PC-3 (cell line): Measurements from ENCODE around the gene MX1. TPM values are rescaled to one million over a fixed set of nuclear protein-coding genes. Genes with fewer than 3 reads are reported as not detected.
A peak's percentile ranks its signal among the peaks of the same experiment; 100 is the strongest.

Experiments used
- ATAC-seq: fragments of 200-7000 bp; cut with Tn5 transposase; 2 replicates; pipeline ENCODE4 v1.9.1; 2020; ENCODE audit warnings: mild to moderate bottlenecking, moderate library complexity
- BruUV-seq: library from RNA; stranded (reverse); fragments of 400-500 nt; replicated peaks from 2 replicates; lab custom pipeline; 2021; lab: Mats Ljungman, UMichigan
- CTCF ChIA-PET: fragments of 300-600 bp; sonication (Branson Sonifier 250); formaldehyde crosslinking; loops from one replicate; lab custom pipeline; 2022; ENCODE audit warnings: antibody characterized with exemption; lab: Charles Lee
- POLR2A ChIA-PET: fragments of 300-600 bp; sonication (Branson Sonifier 250); formaldehyde crosslinking; loops from one replicate; lab custom pipeline; 2022; ENCODE audit warnings: antibody characterized with exemption; ENCODE audit not compliant: unreplicated experiment; lab: Charles Lee
- DNase-seq: peaks from one replicate; pipeline ENCODE4 v3.0.0-alpha.2; 2015
- H2AFZ ChIP-seq: fragments of 300-600 bp; sonication (generic); 2 replicates; pipeline ENCODE4 v1.6.0; 2016; ENCODE audit warnings: antibody characterized with exemption, low read length
- H3F3A ChIP-seq: fragments of 300-600 bp; sonication (generic); one replicate; pipeline ENCODE4 v1.6.0; 2017; ENCODE audit warnings: antibody characterized with exemption, low read length, control low read depth, mild to moderate bottlenecking; ENCODE audit not compliant: unreplicated experiment
- H3K27ac ChIP-seq: fragments of 300-600 bp; sonication (generic); 2 replicates; pipeline ENCODE4 v1.5.1; 2016; ENCODE audit warnings: mild to moderate bottlenecking, low read length
- H3K27me3 ChIP-seq: fragments of 300-600 bp; sonication (generic); 2 replicates; pipeline ENCODE4 v1.6.1; 2016; ENCODE audit warnings: low read length, mixed read lengths
- H3K36me3 ChIP-seq: fragments of 300-600 bp; sonication (generic); 2 replicates; pipeline ENCODE4 v1.6.1; 2016; ENCODE audit warnings: low read depth, mixed run types, low read length, mixed read lengths
- H3K4me1 ChIP-seq: fragments of 300-600 bp; sonication (generic); 2 replicates; pipeline ENCODE4 v1.5.1; 2016; ENCODE audit warnings: low read length; ENCODE audit not compliant: insufficient read depth
- H3K4me2 ChIP-seq: fragments of 300-600 bp; sonication (generic); 2 replicates; pipeline ENCODE4 v1.6.0; 2016; ENCODE audit warnings: low read length
- H3K4me3 ChIP-seq: fragments of 300-600 bp; sonication (generic); 2 replicates; pipeline ENCODE4 v1.5.1; 2016; ENCODE audit warnings: mild to moderate bottlenecking, low read length, mixed read lengths
- H3K79me2 ChIP-seq: fragments of 300-600 bp; sonication (generic); 2 replicates; pipeline ENCODE4 v1.6.1; 2017; ENCODE audit warnings: low read length, mixed read lengths
- H3K9ac ChIP-seq: fragments of 300-600 bp; sonication (generic); 2 replicates; pipeline ENCODE4 v1.6.0; 2016; ENCODE audit warnings: mild to moderate bottlenecking, low read length
- H3K9me2 ChIP-seq: fragments of 300-600 bp; sonication (generic); replicated peaks from 2 replicates; pipeline ENCODE4 v1.6.1; 2016; ENCODE audit warnings: mixed run types, low read length, mixed read lengths
- H3K9me3 ChIP-seq: fragments of 300-600 bp; sonication (generic); 2 replicates; pipeline ENCODE4 v1.6.1; 2016; ENCODE audit warnings: low read length, mixed read lengths
- H4K20me1 ChIP-seq: fragments of 300-600 bp; sonication (generic); 2 replicates; pipeline ENCODE4 v1.6.1; 2016; ENCODE audit warnings: low read length, mixed read lengths
- CTCF ChIP-seq: fragments of 300-600 bp; sonication (generic); conservative IDR thresholded peaks from 2 replicates; pipeline ENCODE4 v1.5.1; 2017; ENCODE audit warnings: antibody characterized with exemption, low read depth, mild to moderate bottlenecking, low read length
- EZH2 ChIP-seq: fragments of 300-600 bp; sonication (generic); IDR thresholded peaks from one replicate; pipeline ENCODE4 v1.6.1; 2017; ENCODE audit warnings: antibody characterized with exemption, mild to moderate bottlenecking, low read length; ENCODE audit not compliant: unreplicated experiment
- EZH2phosphoT487 ChIP-seq: fragments of 300-600 bp; sonication (generic); IDR thresholded peaks from 2 replicates; pipeline ENCODE4 v1.6.1; 2018; ENCODE audit warnings: mild to moderate bottlenecking, antibody characterized with exemption, low read length, borderline replicate concordance
- intact Hi-C: fragments of 100-400 bp; cut with micrococcal nuclease; formaldehyde crosslinking; loops from 2 replicates; pipeline ENCODE4 v1.9.0; 2023
- total RNA-seq: library from RNA; depleted of rRNA; stranded (reverse); fragments of >200 nt; gene quantifications from 2 replicates; pipeline ENCODE4 v1.2.3, GENCODE V29; 2014

The MX1 gene
- total RNA-seq, 1 experiment from 2014 or later: 12.6 TPM

- Histone ChIP-seq H3K79me2 (no peaks in the 10 kb centered on the region), H3K4me2 (no peak overlapping the region), H3K4me3 (no peak overlapping the region), H3F3A (no peaks in the 10 kb centered on the region), H3K27me3 (no peaks in the 10 kb centered on the region), H3K4me1 (peaks cover 18% of the 10 kb centered on the region), H3K9ac (no peak overlapping the region), H3K9me2 (no peaks in the 10 kb centered on the region), H4K20me1 (no peaks in the 10 kb centered on the region), H2AFZ (no peak overlapping the region), H3K36me3 (peaks cover 12% of the 10 kb centered on the region; the same call in 1 of the 2 replicates), H3K9me3 (no peaks in the 10 kb centered on the region), H3K27ac (peak overlapping the region; percentile 8; the same call in 1 of the 2 replicates)
- peak; percentile 8 for DNase-seq
- TF ChIP-seq EZH2phosphoT487 (no peak), CTCF (no peak), EZH2 (no peak)
- POLR2A ChIA-PET: no interaction called here
- ATAC-seq: no peak
- intact Hi-C loops: no loop called here
- no TSS peak for BruUV-seq
- CTCF ChIA-PET: no interaction called here
These were observed 40.2 kb downstream of the MX1 start for GRCh38 chr21:41466024-41466820.

- Histone ChIP-seq H2AFZ (no peak overlapping the region), H3K4me3 (no peak overlapping the region), H3K9ac (no peak overlapping the region), H3K4me2 (no peak overlapping the region), H3F3A (no peaks in the 10 kb centered on the region), H3K9me2 (no peaks in the 10 kb centered on the region), H3K27ac (no peak overlapping the region), H3K9me3 (no peaks in the 10 kb centered on the region), H3K36me3 (0 out of 2 replicates have a peak, but pooled peaks cover 2% of the 10 kb centered on the region), H3K4me1 (peaks cover 14% of the 10 kb centered on the region), H3K79me2 (no peaks in the 10 kb centered on the region), H4K20me1 (no peaks in the 10 kb centered on the region), H3K27me3 (no peaks in the 10 kb centered on the region)
- POLR2A ChIA-PET: no interaction called here
- intact Hi-C loops: no loop called here
- CTCF ChIA-PET: no interaction called here
- no peak for TF ChIP-seq EZH2phosphoT487
- TF ChIP-seq CTCF: no peak
- no peak for TF ChIP-seq EZH2
- ATAC-seq (no peak), DNase-seq (no peak)
- no TSS peak for BruUV-seq
These were observed 44.0 kb downstream of the MX1 start for GRCh38 chr21:41470054-41470453.
